Skeletal muscle tissue (tissue), 4 donors: ENCODE results near the gene KCNMB2. TPM values are rescaled to one million over a fixed set of nuclear protein-coding genes. Genes with fewer than 3 reads are reported as not detected.

Experiments
- H3K27ac ChIP-seq: one replicate; pipeline ENCODE4 v1.7.0; 2013; ENCODE audit warnings: mild to moderate bottlenecking, low read depth, low read length, inconsistent platforms
- H3K27me3 ChIP-seq, 3 donors: one replicate each; pipeline ENCODE4 v1.7.0; 2013; ENCODE audit warnings: low read length in 3 of 3; ENCODE audit not compliant: control insufficient read depth in 3 of 3, insufficient read depth in 3 of 3
- H3K36me3 ChIP-seq, 3 donors: one replicate each; pipeline ENCODE4 v1.7.0; 2013; ENCODE audit warnings: low read length in 3 of 3; ENCODE audit not compliant: control insufficient read depth in 3 of 3, insufficient read depth in 3 of 3
- H3K4me1 ChIP-seq, 3 donors: one replicate each; pipeline ENCODE4 v1.7.0; 2013; ENCODE audit warnings: low read length in 3 of 3, mild to moderate bottlenecking in 3 of 3; ENCODE audit not compliant: control insufficient read depth in 3 of 3, insufficient read depth in 3 of 3
- H3K4me3 ChIP-seq, 3 donors: one replicate each; pipeline ENCODE4 v1.7.0; 2013; ENCODE audit warnings: low read length in 3 of 3
- H3K9ac ChIP-seq, 3 donors: one replicate each; pipeline ENCODE4 v1.7.0; 2013; ENCODE audit warnings: low read length in 3 of 3, mild to moderate bottlenecking in 3 of 3, moderate library complexity in 2 of 3, low read depth in 1 of 3
- H3K9me3 ChIP-seq, 3 donors: one replicate each; pipeline ENCODE4 v1.7.0; 2013; ENCODE audit warnings: low read length in 3 of 3; ENCODE audit not compliant: control insufficient read depth in 3 of 3
- total RNA-seq: library from RNA; depleted of rRNA; stranded (reverse); fragments of >200 nt; gene quantifications from one replicate; pipeline ENCODE4 v1.2.3, GENCODE V29; 2014
- donor health status: Osteomylitis.

KCNMB2 gene
- total RNA-seq, 1 donor from 2014 or later: 11.5 TPM

DNA sequence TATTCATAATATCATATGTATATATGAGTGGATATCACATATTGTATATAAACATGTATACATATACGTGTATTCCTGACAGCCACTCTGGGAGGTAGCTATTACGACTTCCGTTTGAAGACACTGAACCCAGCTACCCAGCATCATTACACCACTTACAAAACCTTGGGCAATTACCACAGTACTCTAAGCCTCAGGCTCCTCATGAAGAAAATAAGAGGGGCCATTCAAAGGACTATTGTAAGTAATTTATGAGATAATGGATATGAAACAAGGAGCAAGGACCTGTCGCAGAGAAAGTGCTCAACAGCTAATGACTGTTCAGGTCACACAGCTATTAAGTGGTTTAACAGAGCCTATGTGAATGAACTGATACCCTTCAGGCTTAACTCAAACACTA lies 52.4 kb downstream of the KCNMB2 start:
- Histone ChIP-seq H3K4me3 (no peak overlapping the region), H3K4me1 (peaks cover 0 to 5% (median 0%) of the 10 kb centered on the region in 3 donors)

DNA sequence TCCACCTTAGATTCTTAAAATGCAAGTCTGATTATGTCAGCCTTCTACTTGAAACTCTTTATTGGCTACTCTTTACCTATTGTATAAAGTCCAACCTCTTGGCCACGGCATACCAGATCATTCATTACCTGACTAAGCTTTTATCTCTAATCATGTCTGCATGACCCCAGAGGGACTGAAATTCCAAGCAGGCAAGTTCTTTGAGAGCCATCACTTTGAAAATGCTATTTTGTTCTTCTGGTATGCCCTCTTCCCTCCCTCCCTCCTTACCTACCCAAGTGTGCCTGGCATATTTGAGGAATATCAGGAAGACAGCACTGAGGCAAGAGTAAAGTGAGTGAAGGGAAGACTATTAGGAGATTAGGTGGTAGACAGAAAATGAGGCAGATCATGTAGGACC lies 57.5 kb downstream of the KCNMB2 start:
- Histone ChIP-seq H3K36me3 (no peaks in the 10 kb centered on the region), H3K9me3 (no peaks in the 10 kb centered on the region), H3K4me1 (no peaks in the 10 kb centered on the region), H3K9ac (no peak overlapping the region), H3K27me3 (no peaks in the 10 kb centered on the region), H3K4me3 (no peak overlapping the region), H3K27ac (no peak overlapping the region)

More for the DNA sequence above, 52.4 kb downstream of the KCNMB2 start:
- Histone ChIP-seq H3K27ac (no peak overlapping the region), H3K9ac (no peak overlapping the region), H3K27me3 (no peaks in the 10 kb centered on the region), H3K9me3 (no peaks in the 10 kb centered on the region), H3K36me3 (no peaks in the 10 kb centered on the region)

DNA sequence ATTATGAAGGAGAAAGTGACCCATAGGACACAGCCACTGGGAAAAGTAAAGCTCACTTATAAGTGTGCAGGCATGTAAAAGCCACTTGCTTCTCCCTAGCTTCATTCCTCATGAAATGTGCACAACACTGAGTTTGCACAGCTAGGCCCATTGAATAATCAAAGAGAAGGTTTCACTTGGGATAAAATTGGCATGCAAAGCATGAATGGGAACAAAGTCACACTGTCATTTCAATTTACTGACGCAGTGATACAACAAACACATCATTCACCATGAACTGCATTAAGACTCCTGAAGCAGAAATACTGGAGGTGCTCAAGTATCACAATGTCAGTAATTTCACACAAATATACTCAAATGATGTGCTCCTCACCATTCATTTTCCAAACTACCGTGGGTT lies 61.1 kb downstream of the KCNMB2 start:
- Histone ChIP-seq H3K27me3 (no peaks in the 10 kb centered on the region), H3K36me3 (no peaks in the 10 kb centered on the region), H3K9ac (no peak overlapping the region), H3K4me1 (no peaks in the 10 kb centered on the region), H3K27ac (no peak overlapping the region), H3K9me3 (no peaks in the 10 kb centered on the region), H3K4me3 (no peak overlapping the region)

DNA sequence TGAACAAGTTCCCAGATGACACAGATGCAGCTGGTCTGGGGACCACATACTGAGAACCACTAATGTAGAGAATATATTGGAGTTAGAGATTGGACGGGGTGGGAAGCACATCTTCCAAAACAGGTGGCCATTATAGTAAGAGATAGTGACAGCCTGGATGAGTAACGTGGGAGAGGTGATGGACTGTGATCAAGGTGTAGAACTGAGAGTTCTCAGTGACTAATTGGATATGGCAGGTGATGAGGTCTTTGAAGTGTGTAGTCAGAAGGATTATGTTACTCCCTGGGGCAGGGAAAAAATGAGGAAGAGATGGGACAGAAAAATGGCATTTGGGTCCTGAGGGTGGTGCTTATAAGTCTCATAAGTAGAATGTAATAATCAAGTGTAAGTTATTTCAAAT lies 66.6 kb downstream of the KCNMB2 start:
- no peaks in the 10 kb centered on the region for H3K9me3 ChIP-seq
- H3K4me1 ChIP-seq: no peaks in the 10 kb centered on the region
- H3K36me3 ChIP-seq: no peaks in the 10 kb centered on the region
- H3K27me3 ChIP-seq: no peaks in the 10 kb centered on the region
- no peak overlapping the region for H3K9ac ChIP-seq
- no peak overlapping the region for H3K4me3 ChIP-seq
- H3K27ac ChIP-seq: no peak overlapping the region

DNA sequence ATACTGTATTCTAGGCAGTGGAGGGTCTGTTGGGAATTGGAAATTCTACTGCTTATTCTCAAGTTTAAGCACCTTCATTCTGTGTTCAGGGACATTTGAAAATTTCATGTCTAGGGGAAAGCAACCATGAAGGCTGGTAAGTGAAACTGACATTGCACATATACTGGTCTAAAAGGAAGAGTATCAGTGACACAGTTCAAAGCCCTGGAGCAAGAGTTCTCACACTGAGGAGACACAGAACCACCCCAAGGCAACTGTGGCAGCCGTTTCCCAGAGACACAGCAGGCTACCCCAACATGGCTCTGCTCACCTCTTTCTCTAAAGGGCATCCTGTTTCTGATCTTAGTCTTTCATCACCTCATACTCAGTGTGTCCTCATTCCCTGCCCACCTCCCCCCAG lies 67.5 kb downstream of the KCNMB2 start:
- Histone ChIP-seq H3K4me1 (no peaks in the 10 kb centered on the region), H3K9me3 (no peaks in the 10 kb centered on the region), H3K4me3 (no peak overlapping the region), H3K27ac (no peak overlapping the region), H3K9ac (no peak overlapping the region), H3K27me3 (no peaks in the 10 kb centered on the region), H3K36me3 (no peaks in the 10 kb centered on the region)

DNA sequence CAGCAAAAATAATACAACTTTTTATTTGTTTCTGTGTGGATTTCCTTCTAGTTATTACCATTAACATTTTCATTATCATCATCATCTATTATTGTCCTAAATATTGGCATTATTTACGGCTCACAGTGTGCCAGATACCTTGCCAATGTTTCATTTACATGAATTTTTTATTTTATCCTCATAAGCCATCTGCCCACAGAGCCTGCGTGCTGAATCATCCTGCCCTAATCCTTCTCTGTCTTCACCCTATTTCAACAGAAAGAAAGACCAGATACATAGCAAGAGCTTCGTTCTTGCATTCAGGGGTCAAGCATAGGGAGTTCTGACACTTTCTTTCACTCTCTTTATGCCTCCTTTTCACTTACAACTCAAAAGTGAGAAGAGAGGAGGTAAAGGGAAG lies 82.0 kb downstream of the KCNMB2 start:
- H3K4me1 ChIP-seq: no peaks in the 10 kb centered on the region
- H3K4me3 ChIP-seq: no peak overlapping the region
- no peaks in the 10 kb centered on the region for H3K9me3 ChIP-seq
- no peaks in the 10 kb centered on the region for H3K36me3 ChIP-seq
- peak overlapping the region in 1 of 3 donors; percentile 19 for H3K9ac ChIP-seq
- no peak overlapping the region for H3K27ac ChIP-seq
- H3K27me3 ChIP-seq: no peaks in the 10 kb centered on the region

DNA sequence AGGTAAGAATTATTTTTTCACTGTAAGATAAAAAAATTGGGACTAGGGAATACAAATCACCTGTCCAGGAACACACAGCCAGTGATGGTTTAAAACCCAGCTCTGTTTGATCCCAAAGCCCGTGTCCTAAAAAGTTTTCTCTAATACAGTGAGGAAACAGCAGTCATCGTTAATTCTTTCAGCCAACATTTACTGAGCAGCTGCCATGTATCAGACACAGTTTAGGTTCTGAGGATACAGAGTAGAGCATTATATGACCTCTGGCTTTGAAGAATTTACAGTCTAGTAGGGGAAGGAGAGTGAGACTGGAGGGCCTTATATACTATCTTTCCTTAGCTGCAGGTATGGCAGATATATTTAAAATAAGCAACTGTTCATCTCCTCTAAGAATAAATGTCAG lies 82.7 kb downstream of the KCNMB2 start:
- Histone ChIP-seq H3K27me3 (no peaks in the 10 kb centered on the region), H3K36me3 (no peaks in the 10 kb centered on the region), H3K27ac (no peak overlapping the region), H3K4me3 (no peak overlapping the region), H3K9me3 (no peaks in the 10 kb centered on the region), H3K9ac (no peak overlapping the region), H3K4me1 (peaks cover 0 to 3% (median 0%) of the 10 kb centered on the region in 3 donors)

DNA sequence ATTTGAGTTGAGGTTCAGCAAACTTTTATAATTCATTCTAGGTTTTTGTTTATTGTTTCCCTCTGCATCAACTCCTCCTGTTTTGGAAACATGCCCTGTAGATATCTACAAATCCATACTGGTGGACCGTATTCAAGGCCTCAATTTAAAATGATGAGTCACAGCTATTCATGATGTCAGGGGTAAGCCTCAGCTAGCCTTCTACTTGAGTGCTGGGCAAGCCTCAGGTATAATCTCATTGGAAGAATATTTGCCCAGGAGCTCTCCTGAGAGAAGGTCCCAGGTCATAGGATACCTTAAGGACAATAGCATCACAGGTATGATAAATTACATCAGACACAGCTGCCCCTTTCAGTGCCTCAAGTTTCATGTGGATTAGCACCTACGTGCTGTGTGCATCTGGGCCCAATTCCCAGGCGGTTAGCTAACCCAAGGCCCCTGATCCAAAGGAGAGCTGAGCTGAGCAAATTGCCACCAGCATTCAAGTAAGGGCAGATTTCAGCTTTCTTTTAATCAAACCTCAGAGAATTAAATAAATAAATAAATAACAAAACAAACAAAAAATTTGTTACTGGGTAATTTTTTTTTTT lies 87.5 kb downstream of the KCNMB2 start:
- Histone ChIP-seq H3K4me1 (peaks cover 0 to 4% (median 0%) of the 10 kb centered on the region in 3 donors), H3K27ac (no peak overlapping the region), H3K36me3 (no peaks in the 10 kb centered on the region), H3K9me3 (no peaks in the 10 kb centered on the region), H3K9ac (no peak overlapping the region), H3K27me3 (no peaks in the 10 kb centered on the region), H3K4me3 (no peak overlapping the region)

DNA sequence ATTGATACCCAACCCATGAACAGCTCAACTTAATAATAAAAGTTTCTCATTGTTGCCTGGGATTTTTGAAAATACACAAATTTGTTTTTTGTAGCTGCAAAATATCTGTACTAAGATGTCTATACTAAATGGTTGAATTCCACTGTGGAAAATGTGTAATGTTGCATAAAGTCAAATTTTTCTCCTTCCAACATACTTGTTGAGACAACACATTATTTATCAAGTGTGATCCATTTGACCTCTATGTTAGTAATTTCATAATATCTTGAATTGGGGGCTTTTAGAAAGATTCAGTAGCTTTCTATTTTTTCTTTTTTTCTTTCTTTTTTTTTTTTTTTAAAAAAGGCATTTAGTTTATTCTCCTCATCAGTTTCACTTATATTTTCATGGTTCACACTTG lies 88.0 kb downstream of the KCNMB2 start:
- Histone ChIP-seq H3K27me3 (no peaks in the 10 kb centered on the region), H3K9me3 (no peaks in the 10 kb centered on the region), H3K4me3 (no peak overlapping the region), H3K4me1 (peaks cover 0 to 4% (median 0%) of the 10 kb centered on the region in 3 donors), H3K9ac (no peak overlapping the region), H3K36me3 (no peaks in the 10 kb centered on the region), H3K27ac (no peak overlapping the region)

DNA sequence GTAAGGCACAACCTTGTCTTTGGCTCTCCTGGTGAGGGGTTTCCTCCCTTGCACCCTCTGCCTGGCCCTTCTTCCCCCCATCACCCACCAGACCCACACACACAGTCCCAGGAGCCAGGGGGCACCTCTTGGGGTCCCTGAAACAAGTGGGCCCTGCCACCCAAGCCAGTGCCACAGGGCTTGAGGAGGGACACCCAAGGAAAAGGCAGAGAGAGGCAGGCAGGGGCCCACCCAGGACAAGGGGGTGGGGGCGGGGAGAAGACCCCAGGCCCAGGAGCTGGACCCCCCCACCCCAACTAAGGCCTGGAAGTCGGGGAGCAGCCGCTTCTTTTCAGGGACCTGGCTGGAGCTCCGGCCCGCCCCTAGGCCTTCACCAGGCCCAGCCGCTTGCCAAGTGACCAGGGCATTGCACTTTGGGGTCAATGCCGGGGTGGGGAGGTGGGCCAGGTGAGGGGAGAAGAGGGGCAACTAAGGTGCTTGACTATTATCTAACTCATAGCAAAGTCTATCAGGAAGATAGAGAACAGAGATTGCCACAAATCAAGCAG lies 88.9 kb downstream of the KCNMB2 start:
- no peak overlapping the region for H3K27ac ChIP-seq

More for the DNA sequence above, 88.9 kb downstream of the KCNMB2 start:
- Histone ChIP-seq H3K4me1 (peaks cover 0 to 4% (median 0%) of the 10 kb centered on the region in 3 donors), H3K4me3 (no peak overlapping the region), H3K9ac (no peak overlapping the region), H3K27me3 (no peaks in the 10 kb centered on the region), H3K36me3 (no peaks in the 10 kb centered on the region), H3K9me3 (no peaks in the 10 kb centered on the region)
